ENCODE measurements around the gene TMEM130.

Gene TMEM130

GRCh38 chr7:98827258-98827657, 42.6 kb downstream of the TMEM130 start:
- no peak for DNase-seq (ENCODE audit: low read depth)
- H3K4me3 ChIP-seq (ENCODE audit: low read depth, low read length) = no peak overlapping the region
- no peak for TF ChIP-seq CTCF (IDR thresholded peaks at IDR 0.05; ENCODE audit: low read depth, low read length, missing control alignments)

DNA sequence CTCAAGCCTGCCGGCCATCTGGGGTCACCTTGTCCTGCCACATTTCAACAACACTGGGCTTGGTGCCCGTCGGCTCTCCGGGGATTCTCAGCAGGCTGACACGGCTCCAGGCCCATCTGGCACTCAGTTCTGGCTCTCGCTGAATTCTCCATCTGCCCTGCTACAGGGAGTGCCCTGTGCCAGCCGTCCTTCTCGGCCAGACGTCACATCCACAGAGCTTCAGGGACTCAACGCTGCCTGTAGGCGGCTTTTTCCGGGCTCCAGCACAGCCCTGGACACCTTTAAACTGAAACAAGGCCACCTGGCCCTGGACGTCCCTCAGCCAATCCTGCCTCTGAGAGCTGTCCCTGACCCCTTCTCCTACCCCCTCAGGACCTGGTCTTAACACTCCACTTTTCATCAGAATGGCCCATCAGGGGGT, 43.0 kb downstream of the TMEM130 start:
- DNase-seq (ENCODE audit: low read depth) = no peak
- no peak overlapping the region for H3K4me3 ChIP-seq (ENCODE audit: low read depth, low read length)
- TF ChIP-seq CTCF (IDR thresholded peaks at IDR 0.05; ENCODE audit: low read depth, low read length, missing control alignments) = no peak

DNA sequence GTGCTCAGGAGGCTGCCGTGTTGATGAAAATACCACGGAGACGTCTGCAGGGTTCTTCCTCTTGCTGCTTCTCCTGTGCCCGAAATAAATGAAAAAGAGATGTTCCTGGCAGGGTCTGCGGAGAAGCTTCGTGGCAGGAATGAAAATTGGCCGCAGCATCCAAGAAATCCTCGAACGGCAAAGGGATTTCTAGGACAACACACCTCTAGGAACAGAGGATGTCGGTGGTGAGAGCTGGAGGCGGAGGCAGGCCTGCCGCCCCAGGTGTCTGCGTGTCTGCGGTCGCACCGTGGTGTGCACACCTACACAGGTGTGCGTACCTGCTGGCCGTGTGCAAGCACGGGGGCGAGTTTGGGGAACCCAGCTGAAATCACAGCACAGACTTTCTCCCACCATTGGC, 43.4 kb downstream of the TMEM130 start:
- no peak overlapping the region for H3K4me3 ChIP-seq (ENCODE audit: low read depth, low read length)
- TF ChIP-seq CTCF (IDR thresholded peaks at IDR 0.05; ENCODE audit: low read depth, low read length, missing control alignments) = no peak
- DNase-seq (ENCODE audit: low read depth) = no peak

DNA sequence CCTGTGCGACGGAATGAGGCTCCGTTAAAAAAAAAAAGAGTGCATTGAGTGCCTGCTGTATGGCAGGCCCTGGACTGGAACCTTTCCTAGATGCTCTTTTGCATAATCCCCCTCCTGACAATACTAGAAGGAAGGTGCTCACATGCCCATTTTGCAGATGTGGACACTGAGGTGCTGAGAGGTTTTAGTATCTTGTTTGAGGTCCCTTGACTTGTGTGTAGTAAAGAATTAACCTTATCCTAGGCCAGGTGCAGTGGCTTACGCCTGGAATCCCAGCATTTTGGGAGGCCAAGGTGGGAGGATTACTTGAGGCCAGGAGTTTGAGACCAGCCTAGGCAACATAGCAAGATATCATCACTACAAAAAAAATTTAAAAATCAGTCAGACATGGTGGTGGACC, 46.6 kb downstream of the TMEM130 start:
- TF ChIP-seq CTCF (IDR thresholded peaks at IDR 0.05; ENCODE audit: low read depth, low read length, missing control alignments) = no peak
- no peak for DNase-seq (ENCODE audit: low read depth)
- H3K4me3 ChIP-seq (ENCODE audit: low read depth, low read length) = no peak overlapping the region

DNA sequence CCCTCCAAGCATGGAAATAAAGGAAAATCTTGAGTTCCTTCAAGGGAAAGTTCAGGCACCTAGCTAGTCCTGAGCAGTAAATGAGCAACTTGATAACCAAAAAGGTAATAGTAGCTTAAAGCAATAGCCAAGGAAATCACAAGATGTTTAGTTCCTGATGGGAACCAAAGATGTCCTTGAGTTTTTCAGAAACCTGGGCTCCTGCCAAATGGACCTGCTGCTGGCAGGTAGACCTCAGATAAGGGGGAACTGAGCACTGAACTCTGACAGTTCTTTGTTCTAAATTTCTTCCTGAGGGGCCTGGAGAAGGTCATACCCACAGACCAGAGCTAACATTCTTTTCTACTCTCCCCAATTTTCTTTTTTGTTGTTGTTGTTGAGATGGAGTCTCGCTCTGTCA, 48.5 kb downstream of the TMEM130 start:
- H3K4me3 ChIP-seq (ENCODE audit: low read depth, low read length) = no peak overlapping the region
- no peak for DNase-seq (ENCODE audit: low read depth)
- no peak for TF ChIP-seq CTCF (IDR thresholded peaks at IDR 0.05; ENCODE audit: low read depth, low read length, missing control alignments)

GRCh38 chr7:98816967-98817710, 52.7 kb downstream of the TMEM130 start:
- no peak for DNase-seq (ENCODE audit: low read depth)

More at GRCh38 chr7:98816967-98817710, 52.7 kb downstream of the TMEM130 start:
- H3K4me3 ChIP-seq (ENCODE audit: low read depth, low read length) = no peak overlapping the region
- no peak for TF ChIP-seq CTCF (IDR thresholded peaks at IDR 0.05; ENCODE audit: low read depth, low read length, missing control alignments)
